ENCODE measurements around the gene ATP9B.
"Not testable (repeated sequence)": the region's sequence is repeated elsewhere in the genome, so short reads cannot be mapped to it uniquely, and the experiment has no call there.

The ATP9B gene

DNA sequence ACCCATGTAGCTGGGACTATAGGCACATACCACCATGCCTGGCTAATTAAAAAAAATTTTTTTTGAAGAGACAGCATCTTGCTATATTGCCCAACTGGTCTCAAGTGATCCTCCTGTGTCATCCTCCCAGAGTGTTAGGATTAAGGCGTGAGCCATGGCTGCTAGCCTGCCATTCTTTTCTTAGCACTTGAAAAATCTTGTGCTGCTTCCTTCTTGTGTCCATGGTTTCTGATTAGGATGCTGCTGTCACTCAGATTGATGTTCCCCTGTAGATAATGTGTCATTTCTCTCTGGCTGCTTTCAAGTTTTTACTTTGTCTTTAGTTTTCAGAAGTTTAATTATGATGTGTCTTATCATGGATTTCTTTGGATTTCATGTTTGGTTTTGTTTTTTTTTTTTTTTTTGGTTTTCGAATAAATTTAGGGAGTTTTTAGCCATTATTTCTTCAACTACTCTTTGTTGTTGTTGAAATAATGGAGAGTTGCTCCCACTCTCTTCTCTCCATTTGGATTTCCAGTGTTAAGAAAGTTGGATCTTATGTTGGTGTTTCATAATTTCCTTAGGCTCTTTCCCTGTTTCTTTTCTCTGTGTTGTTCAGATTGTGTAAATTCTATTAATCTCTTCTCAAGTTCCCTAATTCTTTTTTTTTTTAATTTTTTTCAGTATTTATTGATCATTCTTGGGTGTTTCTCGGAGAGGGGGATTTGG, 2.5 kb downstream of the ATP9B start:
- DNase-seq = no peak

DNA sequence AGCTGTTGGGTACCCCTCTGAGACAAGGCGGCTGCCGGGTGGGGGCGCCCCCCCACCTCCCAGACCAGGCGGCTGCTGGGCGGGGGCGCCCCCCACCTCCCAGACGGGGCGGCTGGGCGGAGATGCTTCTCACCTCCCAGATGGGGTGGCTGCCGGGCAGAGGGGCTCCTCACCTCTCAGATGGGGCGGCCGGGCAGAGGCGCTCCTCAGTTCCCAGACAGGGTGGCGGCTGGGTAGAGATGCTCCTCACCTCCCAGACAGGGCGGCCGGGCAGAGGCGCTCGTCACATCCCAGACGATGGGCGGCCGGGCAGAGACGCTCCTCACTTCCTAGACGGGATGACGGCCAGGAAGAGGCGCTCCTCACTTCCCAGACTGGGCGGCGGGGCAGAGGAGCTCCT, 3.5 kb downstream of the ATP9B start:
- DNase-seq = not testable (repeated sequence)

GRCh38 chr18:79077181-79077580, 8.0 kb downstream of the ATP9B start:
- DNase-seq = no peak

DNA sequence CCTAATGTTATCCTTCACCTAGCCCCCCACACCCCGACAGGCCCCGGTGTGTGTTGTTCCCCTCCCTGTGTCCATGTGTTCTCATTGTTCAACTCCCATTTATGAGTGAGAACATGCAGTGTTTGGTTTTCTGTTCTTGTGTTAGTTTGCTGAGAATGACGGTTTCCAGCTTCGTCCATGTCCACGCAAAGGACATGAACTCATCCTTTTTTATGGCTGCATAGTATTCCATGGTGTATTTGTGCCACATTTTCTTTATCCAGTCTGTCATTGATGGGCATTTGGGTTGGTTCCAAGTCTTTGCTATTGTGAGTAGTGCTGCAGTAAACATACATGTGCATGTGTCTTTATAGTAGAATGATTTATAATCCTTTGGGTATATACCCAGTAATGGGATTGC, 9.6 kb downstream of the ATP9B start:
- DNase-seq = not testable (repeated sequence)

GRCh38 chr18:79092874-79093273, 23.7 kb downstream of the ATP9B start:
- DNase-seq = no peak

- no peak for DNase-seq
Observed at GRCh38 chr18:79093986-79094385, 24.8 kb downstream of the ATP9B start.

DNA sequence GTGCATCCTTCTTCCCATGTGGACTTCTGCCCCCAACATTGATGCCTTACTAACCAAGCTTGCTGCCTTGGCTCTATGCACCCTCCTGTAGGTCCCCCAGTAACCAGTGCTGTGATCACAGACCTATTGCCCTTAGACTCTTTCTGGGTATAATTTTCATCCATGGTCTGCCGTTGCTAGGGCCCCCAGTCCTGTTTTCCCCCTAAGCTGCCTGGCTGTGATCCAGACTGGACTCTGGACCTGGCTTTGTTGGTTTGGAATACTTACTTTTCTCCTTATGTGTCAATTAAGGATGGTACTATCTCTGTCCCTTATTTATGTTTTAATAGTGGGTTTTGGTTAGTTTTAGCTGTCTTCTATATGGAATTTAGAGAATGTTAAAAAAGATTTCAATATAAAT, 26.0 kb downstream of the ATP9B start:
- no peak for DNase-seq

- no peak for DNase-seq
Observed at GRCh38 chr18:79100944-79101343, 31.8 kb downstream of the ATP9B start.

- no peak for DNase-seq
Observed at GRCh38 chr18:79102886-79103285, 33.7 kb downstream of the ATP9B start.

DNA sequence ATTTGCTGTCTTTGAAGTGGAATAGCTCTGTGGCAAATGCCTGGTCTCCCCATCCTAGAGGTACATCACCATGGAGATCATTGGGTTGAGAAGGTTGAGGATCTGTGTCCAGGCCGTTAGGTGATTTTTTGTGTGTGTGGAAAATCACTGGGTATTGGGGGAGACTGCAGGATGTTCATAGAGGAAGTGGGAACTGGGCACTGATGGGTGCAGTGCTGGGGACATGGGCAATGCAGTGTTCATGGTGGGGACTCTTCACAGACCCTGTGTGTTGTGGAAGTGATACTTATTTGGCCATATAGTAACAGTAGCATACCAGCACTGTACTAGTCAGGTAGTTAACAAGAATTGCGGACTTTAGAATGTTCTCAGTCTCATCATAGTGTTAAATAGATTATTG, 34.9 kb downstream of the ATP9B start:
- DNase-seq = no peak

GRCh38 chr18:79105455-79105854, 36.3 kb downstream of the ATP9B start:
- no peak for DNase-seq

- no peak for DNase-seq
Observed at GRCh38 chr18:79106084-79106483, 36.9 kb downstream of the ATP9B start.

DNA sequence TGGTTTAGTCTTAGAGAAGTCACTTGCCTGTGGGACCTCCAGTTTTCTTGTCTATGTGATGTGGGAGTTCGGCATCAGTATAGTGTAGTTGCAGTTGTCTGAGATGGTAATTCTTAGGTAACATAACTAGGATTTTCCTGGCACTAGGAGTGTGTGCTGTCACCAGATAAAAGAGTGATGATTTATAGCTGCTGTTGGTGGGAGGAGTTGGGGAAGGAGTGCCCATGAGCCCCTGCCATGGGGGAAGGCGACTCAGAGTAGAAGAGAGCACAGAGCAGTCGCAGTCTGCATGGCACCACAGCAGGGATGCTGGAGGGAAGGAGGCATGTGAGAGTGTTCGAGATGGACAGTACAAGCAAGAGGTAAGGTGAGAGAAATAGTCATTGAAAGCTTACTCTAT, 38.7 kb downstream of the ATP9B start:
- no peak for DNase-seq

DNA sequence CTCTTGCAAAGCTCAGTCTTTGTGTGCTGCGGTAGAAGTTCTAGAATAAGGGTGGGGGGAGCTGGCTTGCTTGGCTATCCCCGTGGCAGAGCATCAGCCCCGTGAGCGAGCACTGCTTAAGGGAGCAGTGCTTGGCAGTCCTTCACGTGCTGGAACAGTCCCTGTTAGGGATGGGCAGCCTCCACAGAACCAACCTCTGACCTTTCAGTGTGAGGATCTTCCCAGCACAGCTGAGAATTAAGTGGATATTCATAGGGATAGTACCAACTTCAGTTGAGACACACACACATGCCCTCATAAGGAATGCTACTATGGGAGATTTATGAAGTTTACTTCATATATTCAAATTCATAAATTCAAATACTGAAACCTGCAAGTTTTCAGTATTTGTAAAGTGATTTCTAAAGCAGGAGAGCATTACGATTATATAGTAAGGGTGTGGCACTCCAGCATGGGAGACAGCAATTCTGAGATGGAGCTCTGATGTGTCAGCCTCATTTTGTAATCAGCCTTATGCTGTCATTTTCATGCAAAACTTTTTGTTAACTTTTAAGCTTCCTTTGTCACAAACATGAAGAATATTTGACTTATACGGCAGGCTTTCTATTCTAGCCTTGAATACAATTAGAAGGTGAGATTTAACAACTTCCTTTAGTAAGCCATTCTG, 39.5 kb downstream of the ATP9B start:
- no peak for DNase-seq

DNA sequence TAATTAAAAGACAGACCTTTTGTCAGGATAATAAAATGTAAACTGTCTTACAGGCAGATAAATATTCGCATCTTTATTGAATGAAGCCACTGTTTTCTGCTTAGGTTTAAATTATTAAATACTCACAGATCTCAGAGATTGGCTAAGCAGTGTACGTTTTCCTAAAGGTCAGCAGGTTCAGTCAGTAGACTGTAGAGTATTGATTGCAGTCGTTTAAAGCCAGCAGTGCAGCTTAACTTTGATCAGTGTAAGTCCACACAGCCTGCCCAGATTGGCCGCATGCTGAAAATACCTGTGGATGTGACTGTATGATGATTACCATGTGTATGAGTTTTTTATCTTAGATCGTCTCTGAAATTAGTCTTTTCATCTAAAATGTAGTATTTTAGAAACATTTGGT, 42.3 kb downstream of the ATP9B start:
- DNase-seq = no peak

- DNase-seq = peak; percentile 38
Observed at GRCh38 chr18:79117385-79117784, 48.2 kb downstream of the ATP9B start.

GRCh38 chr18:79117788-79118187, 48.6 kb downstream of the ATP9B start:
- DNase-seq = no peak

GRCh38 chr18:79118797-79119196, 49.6 kb downstream of the ATP9B start:
- no peak for DNase-seq

DNA sequence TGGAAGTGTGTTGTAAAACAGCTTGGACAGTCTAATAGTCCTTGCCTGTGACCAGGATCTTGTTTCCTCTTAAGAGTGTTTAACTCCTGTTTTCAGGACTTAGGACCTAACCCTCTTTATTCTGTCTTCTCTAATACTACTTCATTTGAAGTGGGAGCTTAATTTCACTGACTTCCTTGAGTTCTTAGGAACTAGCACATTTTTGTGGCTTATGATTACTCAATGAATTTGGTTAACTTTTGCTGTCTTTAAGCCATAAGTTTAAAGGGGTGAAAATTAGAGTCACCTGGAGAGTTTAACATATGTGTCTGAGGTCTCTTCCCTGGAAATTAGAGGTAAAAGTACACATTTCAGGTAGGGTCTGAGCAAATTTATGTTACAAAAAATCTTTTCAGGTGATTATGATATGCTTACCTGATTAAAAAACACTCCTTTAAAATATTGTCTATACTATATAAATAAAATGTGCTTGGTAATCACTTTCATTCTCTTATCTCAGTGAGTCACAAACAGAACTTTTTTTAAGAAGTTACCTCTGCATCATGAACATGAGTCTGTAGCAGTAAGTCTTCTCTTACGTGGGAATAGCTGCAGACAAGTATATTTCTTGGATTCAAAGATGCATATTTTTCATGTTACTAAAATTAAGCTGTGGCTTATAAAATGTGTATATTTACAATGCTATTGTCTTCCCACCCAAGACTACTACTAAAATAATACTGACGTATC, 52.7 kb downstream of the ATP9B start:
- DNase-seq = no peak

GRCh38 chr18:79123948-79124347, 54.8 kb downstream of the ATP9B start:
- DNase-seq = no peak

DNA sequence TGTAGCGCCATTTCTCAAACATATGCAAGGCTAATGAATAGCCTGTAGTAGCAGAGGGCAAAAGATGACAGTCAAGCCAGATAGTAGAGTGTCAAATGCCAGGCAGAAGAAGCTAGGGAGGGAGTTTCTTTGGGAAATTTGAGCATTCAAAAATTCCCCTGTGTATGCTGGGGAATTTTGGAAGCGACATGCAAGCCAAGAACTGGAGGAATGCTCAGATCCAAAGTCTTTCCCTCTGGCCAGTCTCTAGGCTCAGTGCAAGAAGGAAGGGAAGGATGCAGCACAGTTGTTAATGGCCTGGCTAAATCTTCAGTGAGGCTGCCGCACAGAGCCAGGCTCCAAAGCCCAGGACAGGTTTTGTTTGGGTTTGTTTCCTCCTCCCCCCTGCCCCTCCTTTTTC, 59.9 kb downstream of the ATP9B start:
- no peak for DNase-seq

GRCh38 chr18:79133724-79134123, 64.5 kb downstream of the ATP9B start:
- no peak for DNase-seq

- DNase-seq = no peak
Observed at GRCh38 chr18:79135924-79136323, 66.7 kb downstream of the ATP9B start.

- DNase-seq = no peak
Observed at GRCh38 chr18:79136742-79137141, 67.5 kb downstream of the ATP9B start.
